ENCODE results near the gene MYZAP.

MYZAP gene

GRCh38 chr15:57654153-57654852, 62.6 kb downstream of the MYZAP start:
- TF ChIP-seq POLR2AphosphoS5 (IDR thresholded peaks at IDR 0.05; ENCODE audit: low read depth, low read length) (no peak), REST (IDR thresholded peaks at IDR 0.05; ENCODE audit: insufficient read depth in 1 of 2, low read depth in 2 of 2, low read length in 2 of 2) (no peak), TAF1 (IDR thresholded peaks at IDR 0.05; ENCODE audit: borderline replicate concordance, insufficient read depth, low read length) (no peak), FOXP2 (optimal IDR thresholded peaks at IDR 0.05; ENCODE audit: borderline replicate concordance, extremely low read depth, extremely low read length, insufficient read depth) (no peak), SIN3A (IDR thresholded peaks at IDR 0.05; ENCODE audit: borderline replicate concordance, insufficient read depth, low read length) (no peak)

- TF ChIP-seq FOXP2 (optimal IDR thresholded peaks at IDR 0.05; ENCODE audit: borderline replicate concordance, extremely low read depth, extremely low read length, insufficient read depth) (no peak), TAF1 (IDR thresholded peaks at IDR 0.05; ENCODE audit: borderline replicate concordance, insufficient read depth, low read length) (no peak), POLR2AphosphoS5 (IDR thresholded peaks at IDR 0.05; ENCODE audit: low read depth, low read length) (no peak), SIN3A (IDR thresholded peaks at IDR 0.05; ENCODE audit: borderline replicate concordance, insufficient read depth, low read length) (no peak), REST (IDR thresholded peaks at IDR 0.05; ENCODE audit: insufficient read depth in 1 of 2, low read depth in 2 of 2, low read length in 2 of 2) (no peak)
Measured at GRCh38 chr15:57655053-57655452, 63.3 kb downstream of the MYZAP start.

- TF ChIP-seq REST (IDR thresholded peaks at IDR 0.05; ENCODE audit: insufficient read depth in 1 of 2, low read depth in 2 of 2, low read length in 2 of 2) (no peak), SIN3A (IDR thresholded peaks at IDR 0.05; ENCODE audit: borderline replicate concordance, insufficient read depth, low read length) (no peak), FOXP2 (optimal IDR thresholded peaks at IDR 0.05; ENCODE audit: borderline replicate concordance, extremely low read depth, extremely low read length, insufficient read depth) (no peak)
Measured at GRCh38 chr15:57655809-57656208, 64.1 kb downstream of the MYZAP start.

- TF ChIP-seq REST (IDR thresholded peaks at IDR 0.05; ENCODE audit: insufficient read depth in 1 of 2, low read depth in 2 of 2, low read length in 2 of 2) (no peak), TAF1 (IDR thresholded peaks at IDR 0.05; ENCODE audit: borderline replicate concordance, insufficient read depth, low read length) (no peak), SIN3A (IDR thresholded peaks at IDR 0.05; ENCODE audit: borderline replicate concordance, insufficient read depth, low read length) (no peak), POLR2AphosphoS5 (IDR thresholded peaks at IDR 0.05; ENCODE audit: low read depth, low read length) (no peak), FOXP2 (optimal IDR thresholded peaks at IDR 0.05; ENCODE audit: borderline replicate concordance, extremely low read depth, extremely low read length, insufficient read depth) (no peak)
Measured at GRCh38 chr15:57656434-57656833, 64.7 kb downstream of the MYZAP start.
